Neural progenitor cell (in vitro differentiated cells): ENCODE results near the gene ELFN1.

Source experiments
- CTCF ChIP-seq: fragments of 200-600 bp; sonication (generic); IDR thresholded peaks from 2 replicates; pipeline ENCODE4 v1.5.1; 2017; ENCODE audit warnings: antibody characterized with exemption, mild to moderate bottlenecking
- EZH2 ChIP-seq: fragments of 200-600 bp; sonication (generic); IDR thresholded peaks from 2 replicates; pipeline ENCODE4 v1.6.1; 2017; ENCODE audit warnings: antibody characterized with exemption, mild to moderate bottlenecking, moderate library complexity
- EZH2phosphoT487 ChIP-seq: fragments of 200-600 bp; sonication (generic); IDR thresholded peaks from 2 replicates; pipeline ENCODE4 v1.6.1; 2017; ENCODE audit warnings: antibody characterized with exemption

- TF ChIP-seq CTCF (no peak), EZH2 (no peak), EZH2phosphoT487 (no peak)
Observed at GRCh38 chr7:1725766-1726630, 55.9 kb downstream of the ELFN1 start.
